ENCODE measurements around the gene TMEM132E.

TMEM132E gene

DNA sequence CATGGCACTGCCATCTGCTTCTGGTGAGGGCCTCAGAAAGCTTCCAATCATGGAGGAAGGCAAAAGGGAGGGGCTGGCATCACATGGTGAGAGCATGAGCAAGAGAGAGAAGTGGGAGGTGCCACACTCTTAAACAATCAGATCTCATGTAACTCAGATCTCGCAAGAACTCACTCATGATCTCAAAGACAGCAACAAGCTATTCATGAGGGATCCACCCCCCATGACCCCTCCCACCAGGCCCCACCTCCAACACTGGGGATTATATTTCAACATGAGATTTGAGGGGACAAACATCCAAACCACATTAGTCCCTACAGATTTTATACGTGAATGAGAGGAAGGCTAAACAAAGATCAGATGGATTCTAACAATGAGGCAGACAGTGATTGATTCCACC is 8.9 kb upstream of the TMEM132E start:
- no peak for DNase-seq (ENCODE audit: low spot score)

DNA sequence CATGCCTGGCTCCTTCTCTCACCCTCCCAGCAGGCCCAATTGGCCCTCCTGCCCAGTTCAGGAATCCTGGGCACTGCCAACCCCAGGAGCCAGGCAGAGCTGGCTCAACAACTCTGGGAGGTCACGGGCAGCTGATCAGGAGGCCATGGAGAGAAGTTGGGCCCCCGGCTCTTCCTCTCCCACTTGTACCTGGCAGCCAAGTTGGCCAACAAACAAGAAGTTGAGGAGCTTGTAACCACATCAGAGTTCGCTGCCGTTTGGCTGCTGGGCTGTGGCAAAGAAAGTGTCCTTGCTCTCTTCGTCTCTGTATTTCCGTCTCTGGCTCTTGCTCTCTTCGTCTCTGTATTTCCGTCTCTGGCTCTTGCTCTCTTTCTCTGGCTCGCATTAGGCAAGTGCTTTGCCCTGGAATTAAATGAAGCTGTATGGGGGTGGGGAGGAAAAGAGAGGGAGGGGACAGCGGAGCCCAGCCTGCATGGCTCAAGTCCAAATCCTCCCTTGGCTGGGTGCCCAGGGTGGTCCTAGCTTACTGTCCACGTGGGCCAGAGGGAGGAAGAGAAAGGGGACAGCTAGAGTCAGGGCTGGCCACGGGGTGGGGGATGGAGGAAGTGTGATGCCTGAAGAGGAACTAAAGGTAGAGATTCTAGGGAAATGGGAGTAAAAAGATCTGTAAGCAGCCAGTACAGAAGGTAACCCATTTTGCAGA is 7.8 kb upstream of the TMEM132E start:
- DNase-seq (ENCODE audit: low spot score) = no peak

DNA sequence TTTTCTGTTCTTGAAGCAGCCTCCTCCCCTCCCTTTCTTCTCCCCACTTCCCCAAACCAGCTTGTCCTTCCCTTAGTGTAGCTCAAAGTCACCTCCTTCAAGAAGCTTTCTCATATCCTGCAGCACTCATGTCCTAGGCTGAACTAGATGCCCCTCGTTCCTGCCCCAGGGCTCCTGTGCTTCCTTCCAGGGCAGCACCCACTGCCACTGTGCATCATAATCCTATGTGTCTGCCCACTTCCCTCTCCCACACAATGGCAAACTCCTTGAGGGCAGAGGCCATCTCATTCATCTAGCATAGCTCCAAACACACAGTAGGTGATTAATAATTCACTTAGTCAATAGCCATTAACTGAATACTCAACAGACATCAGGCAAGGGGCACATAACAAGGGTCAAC is 6.9 kb upstream of the TMEM132E start:
- DNase-seq (ENCODE audit: low spot score) = no peak

DNA sequence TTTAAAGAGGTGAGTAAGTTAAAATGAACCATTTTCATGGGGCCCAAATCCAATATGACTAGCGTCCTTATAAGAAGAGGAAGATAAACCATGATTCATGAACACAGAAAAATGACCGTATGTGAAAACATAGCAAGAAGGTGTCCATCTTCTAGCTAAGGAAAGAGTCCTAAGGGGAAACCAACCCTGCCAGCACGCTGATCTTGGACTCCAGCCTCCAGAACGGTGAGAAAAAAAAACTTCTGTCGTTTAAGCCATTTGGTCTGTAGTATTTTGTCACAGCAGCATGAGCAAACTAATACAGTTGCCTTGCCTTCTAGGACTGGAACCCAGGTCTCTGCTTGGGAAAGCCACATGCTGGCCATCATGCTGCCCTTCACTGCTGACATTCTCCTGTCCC is 4.2 kb upstream of the TMEM132E start:
- no peak for DNase-seq (ENCODE audit: low spot score)

DNA sequence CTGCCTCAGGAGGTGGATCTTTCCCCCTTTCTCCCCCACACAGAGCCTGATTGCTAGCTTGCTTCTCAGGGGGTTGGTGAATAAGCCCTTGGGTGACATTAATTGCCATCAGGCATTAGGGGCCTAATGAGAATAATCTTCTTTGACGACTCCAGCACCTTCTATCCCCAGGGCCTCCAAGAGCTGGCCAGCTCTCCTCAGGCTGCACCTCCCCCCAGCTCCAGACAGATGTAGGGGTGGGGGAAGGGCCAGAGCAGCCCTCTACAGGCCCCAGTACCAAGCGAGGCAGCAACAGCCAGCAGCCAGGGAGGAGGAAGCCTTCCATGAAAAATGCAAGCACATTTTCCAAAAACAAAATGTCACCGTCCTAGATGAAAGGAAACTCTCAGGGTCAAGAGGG is 1.4 kb upstream of the TMEM132E start:
- no peak for DNase-seq (ENCODE audit: low spot score)

DNA sequence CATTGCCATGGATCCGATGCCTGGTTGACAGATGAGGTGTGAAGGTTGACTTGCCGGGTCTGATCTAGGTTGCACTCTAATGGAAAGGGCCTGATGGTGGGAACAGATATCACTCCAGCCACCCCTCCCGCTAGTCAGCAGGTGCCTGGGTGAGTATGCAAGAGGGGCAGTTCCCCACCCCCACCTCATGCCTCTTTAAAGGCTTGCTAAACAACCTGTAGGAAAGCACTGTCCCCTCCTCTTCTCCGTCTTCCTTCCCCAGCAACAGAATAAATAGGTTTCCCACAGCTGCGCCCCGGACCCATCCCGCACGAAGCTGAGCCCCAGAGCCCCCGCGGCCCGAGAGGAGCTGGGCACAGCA is 746 bp upstream of the TMEM132E start:
- DNase-seq (ENCODE audit: low spot score) = no peak

DNA sequence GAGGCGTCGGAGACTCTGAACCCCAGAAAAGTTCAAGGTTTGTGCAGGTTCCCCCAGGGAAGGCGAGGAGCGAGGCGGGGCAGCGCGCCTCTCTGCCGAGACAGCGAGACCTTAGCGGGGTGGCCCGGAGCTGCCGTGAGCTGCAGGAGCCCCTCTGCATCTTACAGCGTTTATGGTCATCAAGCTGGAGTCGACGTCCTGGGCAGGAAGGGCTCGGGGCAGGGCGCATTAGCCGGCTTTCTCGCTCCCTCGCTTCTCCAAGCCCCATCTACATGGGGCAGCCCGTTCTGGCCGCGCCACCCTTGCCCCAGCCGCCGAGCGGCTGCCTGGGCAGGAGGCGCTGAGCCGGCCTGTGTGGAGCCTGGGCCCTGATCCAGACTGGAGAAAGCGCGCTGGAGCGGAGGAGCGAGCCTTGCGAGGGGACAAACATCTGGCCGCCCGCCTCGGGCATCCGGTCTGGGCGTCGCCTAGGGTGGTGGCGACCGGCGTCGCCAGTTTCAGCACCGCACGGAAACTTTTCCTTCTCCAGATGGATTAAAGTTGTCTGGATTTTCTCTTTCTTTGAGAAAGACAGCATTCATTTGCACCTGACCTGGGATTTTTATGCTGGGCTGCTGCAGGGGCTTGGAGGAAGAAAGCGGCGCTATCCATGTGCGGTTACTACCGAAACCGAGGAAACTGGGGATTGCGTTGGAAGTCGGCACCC is 750 bp downstream of the TMEM132E start:
- DNase-seq (ENCODE audit: low spot score) = peak; percentile 40

DNA sequence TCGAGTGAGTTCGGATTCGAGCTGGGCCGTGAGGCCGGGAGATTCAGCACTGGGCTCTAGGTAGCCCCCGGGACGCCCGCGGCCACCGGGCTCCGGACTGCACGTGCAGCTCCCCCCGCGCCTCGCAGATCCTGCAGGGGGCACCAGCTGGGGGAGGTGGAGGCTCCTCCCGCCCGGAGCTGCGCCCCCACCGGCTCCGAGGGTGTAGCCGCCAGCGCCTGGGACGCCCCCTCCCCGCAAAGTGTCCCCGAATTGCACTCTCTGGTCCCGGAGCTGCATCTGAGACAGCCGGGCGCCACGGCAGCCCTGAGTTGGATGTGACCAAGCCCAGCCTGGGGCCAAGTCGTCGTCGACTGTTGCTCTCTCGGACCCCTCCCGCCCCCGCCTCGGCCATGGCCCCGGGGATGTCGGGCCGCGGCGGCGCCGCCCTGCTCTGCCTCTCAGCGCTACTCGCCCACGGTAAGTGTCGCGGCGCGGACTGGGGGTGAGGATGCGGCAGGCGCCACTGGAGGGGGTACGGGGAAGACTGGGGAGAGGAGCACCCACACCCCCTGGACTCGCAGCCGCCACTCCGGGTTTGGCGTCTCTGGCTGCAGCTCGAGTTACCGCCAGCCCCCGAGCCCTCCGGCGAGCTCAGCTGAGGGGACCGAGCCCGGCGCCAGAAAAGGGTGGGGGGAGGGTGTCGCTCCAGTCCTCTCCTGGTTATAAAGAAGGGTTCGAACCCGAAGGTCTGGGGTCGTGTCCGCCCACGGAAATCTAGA is 1.5 kb downstream of the TMEM132E start:
- no peak for DNase-seq (ENCODE audit: low spot score)

DNA sequence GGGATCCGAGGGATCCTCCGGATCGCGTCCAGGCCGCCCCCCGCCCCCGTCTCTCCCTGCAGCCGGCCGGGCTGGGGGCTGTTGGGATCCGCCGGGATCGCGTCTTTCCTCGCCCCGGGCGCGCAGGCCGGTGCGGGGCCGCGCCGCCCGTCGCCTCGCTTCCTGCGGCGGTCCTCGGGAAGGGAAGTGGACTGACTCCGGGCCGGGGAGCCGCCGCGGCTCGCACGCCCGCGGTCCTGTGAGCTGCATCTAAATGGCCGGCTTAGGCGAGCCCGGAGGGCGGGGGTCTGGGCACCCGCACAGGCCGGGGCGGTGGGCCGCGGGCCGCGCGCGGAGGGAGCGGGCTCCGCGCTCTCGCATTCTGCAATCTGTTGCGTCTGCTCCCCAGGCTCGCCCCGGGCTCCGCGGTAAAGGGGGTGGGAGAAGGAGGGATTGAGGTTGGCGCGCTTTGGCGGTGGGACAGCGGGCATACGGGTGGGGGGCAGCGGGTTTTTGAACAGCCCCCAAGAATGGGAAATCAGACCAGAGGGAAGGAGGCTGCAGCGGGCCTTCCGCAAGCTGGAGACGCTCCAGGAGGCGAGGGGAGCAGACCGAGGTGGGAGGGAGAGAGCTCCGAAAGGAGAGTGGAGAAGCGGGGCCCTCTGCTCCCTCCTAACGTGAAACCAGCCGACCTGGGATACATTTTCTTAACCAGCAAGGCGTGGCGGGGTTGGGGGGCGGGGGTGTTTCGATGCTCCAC is 2.2 kb downstream of the TMEM132E start:
- no peak for DNase-seq (ENCODE audit: low spot score)

DNA sequence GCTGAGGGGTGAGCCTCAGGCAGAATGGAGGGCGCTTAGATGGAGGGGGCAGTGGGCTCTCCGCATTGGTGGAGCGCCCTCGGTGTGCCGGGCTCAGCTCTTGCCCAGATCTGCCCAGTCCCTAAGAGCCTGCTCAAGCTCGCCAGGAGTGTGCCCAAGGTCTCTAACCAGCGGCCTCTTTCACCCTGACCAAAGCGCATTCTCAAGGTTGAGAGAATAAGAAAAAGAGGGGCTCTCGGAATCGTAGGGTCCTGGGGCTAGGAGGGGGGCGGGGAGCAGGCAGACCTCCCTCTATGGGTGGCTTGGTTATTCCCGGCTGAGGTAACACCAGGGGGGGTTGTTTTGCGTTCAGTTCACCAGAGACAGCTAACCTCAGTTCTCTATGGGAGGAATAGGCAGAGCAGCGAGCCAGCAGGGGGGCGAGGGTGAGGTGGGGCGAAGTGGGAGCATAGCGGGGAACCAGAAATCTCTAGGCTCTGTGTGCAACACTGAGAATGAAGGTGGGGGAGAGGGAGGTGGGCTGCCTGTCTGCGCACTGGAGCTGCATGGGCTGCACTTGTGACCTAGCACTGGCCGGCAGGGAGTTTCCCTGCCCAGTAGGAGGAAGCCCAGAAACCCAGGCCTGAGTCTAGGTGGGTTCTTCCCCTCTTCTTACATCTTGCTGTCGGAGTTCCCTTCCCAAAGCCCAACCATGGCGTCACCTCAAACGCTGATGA is 3.0 kb downstream of the TMEM132E start:
- DNase-seq (ENCODE audit: low spot score) = no peak

DNA sequence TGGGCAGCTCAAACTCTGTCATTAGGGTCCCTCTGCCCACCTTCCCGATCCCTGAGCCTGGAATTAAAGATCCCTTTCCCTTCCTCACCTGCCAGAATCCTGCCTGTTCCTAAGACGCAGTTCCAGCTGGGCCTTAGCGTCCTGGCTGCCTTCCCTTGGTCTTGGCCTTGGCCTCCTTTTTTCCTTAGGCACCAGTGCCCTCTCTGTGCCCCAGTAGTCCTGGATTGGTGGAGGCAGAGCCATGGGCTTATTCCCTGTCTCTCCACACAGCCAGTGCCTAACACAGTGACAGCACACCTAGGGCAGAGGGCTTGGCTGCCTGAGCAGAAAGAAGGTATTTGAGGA is 3.5 kb downstream of the TMEM132E start:
- DNase-seq (ENCODE audit: low spot score) = no peak

DNA sequence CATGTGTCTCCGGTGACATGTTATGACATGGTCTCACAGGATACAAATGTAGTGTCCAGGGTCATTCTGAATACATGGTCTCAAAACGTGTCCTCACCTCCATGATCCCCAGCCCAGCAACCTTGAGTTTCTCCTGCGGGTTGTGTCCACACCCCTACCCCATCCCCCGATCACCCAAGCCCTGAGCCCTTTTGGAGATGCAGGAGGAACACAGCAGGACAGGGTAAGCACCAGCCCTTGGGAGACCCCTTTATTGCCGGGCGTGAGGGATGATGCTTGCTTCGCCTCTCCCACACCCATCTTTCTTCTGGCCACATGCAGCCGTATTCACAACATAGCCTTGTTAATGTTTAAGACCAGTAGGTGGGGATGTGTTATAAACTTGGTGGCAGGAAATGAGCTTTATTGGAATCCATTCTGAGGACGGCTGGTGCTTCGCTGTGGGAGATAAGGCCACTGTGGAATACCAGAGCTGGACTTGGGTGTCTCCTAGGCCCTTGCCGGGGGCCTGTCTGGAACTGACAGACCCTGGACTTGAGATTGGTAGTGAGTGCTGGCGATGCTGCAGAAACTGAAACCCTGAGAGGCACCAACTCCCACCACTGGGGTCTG is 5.5 kb downstream of the TMEM132E start:
- DNase-seq (ENCODE audit: low spot score) = peak; percentile 47

DNA sequence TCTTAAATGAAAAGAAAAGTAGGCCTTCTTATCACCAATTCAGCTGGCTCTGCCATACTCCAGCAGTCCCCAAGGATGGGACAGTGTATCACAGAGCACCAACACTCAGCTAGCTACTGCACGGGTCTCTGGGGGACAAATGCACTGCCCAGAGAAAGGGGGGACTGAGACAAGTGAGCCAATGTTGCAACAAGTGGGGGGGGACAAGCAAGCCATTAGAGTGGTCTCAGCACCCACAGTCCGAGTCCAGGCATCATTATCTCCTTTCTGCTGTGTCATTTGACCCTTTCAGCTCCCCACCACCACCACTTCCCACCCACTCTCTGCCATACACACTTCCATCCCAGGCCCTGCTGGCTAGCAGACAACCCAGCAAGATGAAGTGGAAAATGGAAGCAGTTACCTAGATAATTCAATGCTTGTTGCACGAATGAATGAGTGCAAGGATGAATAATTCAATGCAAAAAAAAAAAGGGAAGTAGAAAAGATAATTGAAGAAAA is 7.0 kb downstream of the TMEM132E start:
- DNase-seq (ENCODE audit: low spot score) = no peak

DNA sequence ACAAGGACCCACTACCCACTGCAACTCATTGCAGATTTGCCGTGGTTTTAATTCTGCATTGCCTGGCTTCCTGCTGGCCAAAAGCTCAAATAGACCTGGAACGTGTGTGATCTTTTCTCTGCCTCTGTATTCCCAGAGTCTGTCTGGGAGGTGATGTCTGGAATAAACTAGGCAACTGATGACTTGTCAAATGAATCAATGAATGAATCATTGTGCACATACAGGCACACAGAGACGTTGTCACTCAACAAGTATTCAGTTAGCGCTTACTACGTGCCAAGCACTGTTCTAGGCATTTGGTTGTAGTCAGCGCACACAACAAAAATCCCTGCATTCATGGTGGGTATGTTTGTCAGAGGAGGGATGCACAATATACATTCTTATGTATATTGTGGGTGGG is 8.9 kb downstream of the TMEM132E start:
- DNase-seq (ENCODE audit: low spot score) = no peak

DNA sequence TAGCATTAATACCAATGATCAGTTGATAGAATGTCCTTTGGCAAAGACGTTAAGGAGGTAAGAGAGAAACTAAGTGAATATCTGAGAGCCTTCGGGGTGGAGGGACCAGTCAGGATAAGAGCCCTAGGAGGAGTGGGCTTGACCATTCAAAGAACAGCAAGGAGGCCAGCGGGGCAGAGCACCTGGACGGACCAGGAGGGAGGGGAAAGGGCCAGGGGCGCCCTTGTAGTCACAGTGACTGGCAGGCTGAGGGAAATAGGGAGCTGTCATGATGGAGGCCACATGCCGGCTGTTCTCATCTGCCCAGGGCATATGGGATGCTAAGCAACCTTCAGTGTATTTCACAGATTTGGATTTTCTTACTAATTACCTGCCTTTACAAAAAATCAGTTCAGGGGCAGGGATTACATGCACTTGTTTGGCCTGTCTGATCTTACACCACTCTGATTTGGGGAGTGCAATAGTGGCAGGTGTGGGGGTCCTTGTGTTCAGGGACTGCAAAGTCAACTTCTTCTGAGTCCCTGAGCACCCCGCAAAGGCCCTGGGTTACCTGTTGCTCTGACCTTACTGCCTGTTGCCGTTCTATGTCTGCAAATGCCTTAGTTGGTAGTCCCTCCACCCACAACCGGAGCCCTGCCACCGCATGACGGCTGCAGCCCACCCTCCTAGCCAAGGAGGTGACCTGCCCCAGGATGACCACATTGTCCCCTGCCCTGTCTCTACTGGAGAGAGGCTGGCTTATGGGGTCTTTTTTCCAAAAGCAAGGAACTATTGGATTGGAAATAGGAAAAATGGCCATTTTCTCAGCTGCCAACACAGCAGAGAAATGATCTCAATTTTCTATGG is 10.0 kb downstream of the TMEM132E start:
- DNase-seq (ENCODE audit: low spot score) = no peak

DNA sequence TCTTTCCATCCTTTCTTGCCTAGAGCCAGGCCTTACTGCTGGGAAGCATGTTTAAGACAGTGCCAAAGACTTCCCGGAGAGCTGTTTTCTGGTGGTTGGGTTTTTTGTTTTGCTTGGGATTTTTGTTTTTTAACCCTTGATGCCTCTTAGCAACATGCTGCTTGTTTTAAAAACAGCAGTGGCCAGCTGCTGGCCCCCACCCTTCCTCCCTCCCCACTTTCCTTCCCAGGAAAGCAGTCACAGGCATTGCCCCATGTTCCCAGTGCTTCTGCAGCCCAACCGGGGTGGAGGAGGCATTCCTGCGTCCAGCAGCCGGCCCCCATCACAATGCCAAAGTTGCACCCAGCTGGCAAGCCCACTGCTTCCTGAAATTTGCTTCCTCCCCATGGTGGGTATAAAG is 12.6 kb downstream of the TMEM132E start:
- DNase-seq (ENCODE audit: low spot score) = no peak

DNA sequence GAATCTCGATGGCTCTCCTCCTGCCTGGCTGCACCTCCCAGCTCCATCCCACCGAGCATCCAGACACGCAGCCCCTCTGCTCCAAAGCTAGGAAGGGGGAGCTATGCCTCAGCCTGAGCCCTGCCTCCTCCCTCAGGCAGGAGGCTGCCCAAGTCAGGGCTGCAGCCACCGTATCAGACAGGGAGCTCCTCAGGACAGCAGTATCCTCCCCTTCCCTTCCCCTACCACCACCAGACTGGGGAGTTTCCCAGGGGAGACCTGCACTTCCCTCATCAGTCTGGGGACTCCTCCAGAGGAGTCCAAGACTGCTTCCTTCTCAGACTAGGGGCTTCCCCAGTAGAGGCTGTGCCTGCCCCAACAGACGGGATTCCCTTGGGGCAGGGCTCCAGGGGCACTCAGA is 17.5 kb downstream of the TMEM132E start:
- no peak for DNase-seq (ENCODE audit: low spot score)

DNA sequence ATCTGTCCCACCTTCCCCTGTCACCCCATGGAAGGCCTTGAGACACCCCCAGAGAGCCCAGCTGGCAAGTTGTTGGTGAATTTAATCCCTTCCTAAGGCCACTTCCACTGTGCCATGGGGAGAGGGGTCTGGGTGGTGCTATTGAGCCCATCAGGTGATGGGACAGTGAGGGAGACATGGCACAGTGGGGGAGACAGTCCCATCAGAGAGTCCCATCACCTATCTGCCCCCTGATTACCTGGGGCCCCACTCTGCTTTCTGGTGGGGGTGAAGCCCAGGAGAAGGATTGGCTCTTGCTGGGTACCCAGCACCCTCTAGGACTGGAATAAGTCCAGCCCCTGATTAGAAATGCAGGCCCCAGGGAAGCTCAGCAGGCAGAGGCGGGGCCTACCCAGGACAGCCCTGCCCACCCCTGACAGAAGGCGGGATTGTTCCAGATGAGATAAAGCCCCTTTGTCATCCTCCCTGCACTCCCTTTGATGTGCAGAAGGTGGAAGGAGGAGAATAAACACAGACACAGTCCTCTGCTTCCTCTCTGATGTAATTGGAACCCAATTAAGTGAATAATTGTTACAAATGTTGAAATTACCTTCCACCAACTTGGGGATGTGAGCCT is 18.9 kb downstream of the TMEM132E start:
- DNase-seq (ENCODE audit: low spot score) = no peak

DNA sequence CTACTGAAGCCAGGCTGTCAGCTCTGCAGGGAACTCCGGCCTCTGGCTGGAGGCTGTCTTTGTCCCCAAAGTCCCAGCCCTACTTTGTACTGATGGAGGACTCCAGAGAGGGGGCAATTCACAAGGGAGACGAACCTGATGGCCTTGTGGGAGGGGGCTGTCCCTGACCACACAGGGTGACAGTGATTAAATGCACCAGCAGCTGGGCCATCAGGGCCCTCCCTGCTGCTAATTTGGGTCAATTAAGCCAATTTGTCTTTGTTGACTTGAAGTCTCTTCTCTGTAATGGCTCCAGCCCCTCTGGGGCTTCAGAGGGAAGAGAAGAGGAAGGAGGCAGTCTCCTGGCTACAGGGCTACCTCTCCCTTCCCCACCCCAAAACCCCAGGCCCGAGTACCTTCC is 22.0 kb downstream of the TMEM132E start:
- no peak for DNase-seq (ENCODE audit: low spot score)

DNA sequence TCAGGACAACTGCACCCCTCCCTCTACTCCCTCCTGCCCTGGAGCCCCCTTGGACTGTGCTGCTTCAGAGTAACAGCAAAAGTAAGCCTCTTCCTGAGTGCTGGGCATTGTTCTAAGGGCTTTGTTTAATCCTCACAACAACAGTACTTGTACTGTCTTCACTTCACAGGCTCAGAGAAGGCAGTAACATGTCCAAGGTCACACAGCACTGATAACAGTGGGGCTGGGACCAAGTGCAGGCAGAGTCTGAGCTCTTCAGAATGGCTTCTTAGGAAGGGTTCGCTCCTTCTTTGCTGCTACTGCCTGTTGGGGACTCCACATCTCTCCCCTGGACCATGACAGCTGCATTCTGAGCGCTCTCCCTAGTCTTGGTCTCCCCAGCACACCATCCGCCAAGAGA is 24.6 kb downstream of the TMEM132E start:
- no peak for DNase-seq (ENCODE audit: low spot score)
